ENCODE measurements around the gene LDB2.
A peak's percentile ranks its signal among the peaks of the same experiment; 100 is the strongest.

Gene LDB2

DNA sequence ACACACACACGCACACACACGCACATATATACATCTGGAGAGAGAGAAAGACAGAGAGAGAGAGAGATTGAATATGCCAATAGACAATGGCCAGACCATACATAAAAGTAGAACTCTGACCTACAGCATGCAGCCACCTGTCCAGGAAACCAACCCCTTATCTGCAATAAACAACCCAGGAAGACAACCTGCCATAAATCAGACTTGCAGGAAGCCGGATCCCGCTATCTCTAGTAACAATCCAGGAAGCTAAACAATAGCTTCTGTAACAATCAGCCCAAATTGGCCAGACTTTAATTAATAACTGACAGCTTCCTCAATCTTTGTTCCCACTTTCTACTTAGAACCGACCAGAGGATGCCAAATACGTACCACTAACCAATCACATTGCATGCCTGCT lies 173.2 kb downstream of the LDB2 start:
- Histone ChIP-seq H3K9me3 (no peaks in the 10 kb centered on the region), H3K27me3 (ENCODE audit: low read depth) (no peaks in the 10 kb centered on the region), H3K4me1 (peaks cover 18% of the 10 kb centered on the region), H3K36me3 (replicated peaks) (no peaks in the 10 kb centered on the region), H3K4me3 (no peak overlapping the region)
- no peak for DNase-seq (ENCODE audit: low spot score in 2 of 2)
- in situ Hi-C loops (cut with MboI; ENCODE audit: low sequenced_read_pairs): no loop called here

DNA sequence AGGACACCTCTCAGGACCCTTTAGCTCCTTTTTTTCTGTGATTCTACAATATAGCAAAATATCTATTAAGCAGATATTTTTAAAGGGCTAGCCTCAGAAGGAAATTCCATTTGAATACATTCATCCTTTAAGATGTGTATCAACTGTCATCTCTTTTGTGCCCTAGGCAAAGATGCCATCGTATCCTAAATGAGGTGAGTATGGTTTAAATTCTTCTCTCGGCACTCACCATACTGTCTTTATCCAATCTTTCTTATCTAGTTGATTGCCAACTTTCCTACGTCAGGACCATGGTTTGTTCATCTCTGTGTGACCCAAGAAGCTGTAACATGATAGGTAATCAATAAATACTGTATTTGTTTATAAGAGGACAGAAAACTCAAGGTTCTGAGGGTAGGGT lies 176.0 kb downstream of the LDB2 start:
- Histone ChIP-seq H3K4me3 (no peak overlapping the region), H3K27me3 (ENCODE audit: low read depth) (no peaks in the 10 kb centered on the region), H3K36me3 (replicated peaks) (no peaks in the 10 kb centered on the region), H3K9me3 (no peaks in the 10 kb centered on the region), H3K4me1 (no peaks in the 10 kb centered on the region)
- DNase-seq (ENCODE audit: low spot score in 2 of 2): no peak
- in situ Hi-C loops (cut with MboI; ENCODE audit: low sequenced_read_pairs): no loop called here

DNA sequence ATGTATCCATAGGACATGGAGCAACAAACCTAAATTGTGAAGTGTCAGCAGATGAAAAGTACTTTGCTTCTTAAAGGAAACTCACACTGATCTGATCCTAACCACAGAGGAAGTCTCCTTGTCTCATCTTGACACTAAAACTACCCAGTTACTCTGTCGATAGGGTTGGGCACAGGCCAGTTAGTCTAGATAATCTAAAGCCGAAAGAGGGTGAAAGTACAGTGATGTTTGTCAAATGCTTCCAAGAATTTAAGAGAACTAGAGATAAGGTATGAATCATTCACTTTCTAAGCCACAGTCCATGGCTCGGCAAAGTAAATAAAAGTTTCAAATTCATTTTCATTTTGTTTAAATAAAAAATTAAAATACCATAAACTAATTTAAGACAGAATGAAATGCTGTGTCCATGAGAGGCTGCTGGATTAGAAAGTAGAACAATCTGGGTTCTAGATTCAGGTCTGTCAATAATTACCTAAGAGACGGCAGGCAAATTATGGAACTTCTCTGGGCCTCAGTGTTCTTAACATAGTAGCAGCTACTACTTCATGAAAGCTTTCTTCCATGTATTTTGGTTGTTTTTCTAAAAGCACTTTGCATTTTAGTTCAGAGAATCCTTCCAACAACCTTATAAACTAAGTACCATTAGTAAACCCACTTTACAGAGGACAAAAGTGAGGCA lies 176.7 kb downstream of the LDB2 start:
- Histone ChIP-seq H3K27me3 (ENCODE audit: low read depth) (no peaks in the 10 kb centered on the region), H3K4me3 (no peak overlapping the region), H3K9me3 (no peaks in the 10 kb centered on the region), H3K36me3 (replicated peaks) (no peaks in the 10 kb centered on the region), H3K4me1 (no peaks in the 10 kb centered on the region)
- DNase-seq (ENCODE audit: low spot score in 2 of 2): no peak
- in situ Hi-C loops (cut with MboI; ENCODE audit: low sequenced_read_pairs): no loop called here

DNA sequence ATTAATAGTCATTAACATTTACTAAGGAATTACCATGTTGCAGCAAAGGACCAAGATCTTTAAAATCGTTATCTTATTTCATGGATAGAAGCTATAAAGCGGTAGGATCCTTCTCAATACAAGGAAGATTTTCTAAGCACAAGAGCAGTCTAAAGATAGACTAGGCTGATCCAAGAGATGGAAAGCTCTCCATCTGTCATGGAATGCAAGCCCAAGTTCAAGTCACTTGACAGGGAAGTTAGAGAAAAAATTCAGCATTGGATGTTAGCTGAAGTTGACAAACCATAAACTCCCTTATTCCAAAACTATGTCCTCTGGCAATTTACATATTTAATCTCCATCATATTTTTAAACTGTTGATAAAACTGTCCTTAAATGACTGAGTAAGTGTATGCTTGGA lies 177.7 kb downstream of the LDB2 start:
- H3K9me3 ChIP-seq: no peaks in the 10 kb centered on the region
- H3K27me3 ChIP-seq (ENCODE audit: low read depth): no peaks in the 10 kb centered on the region
- H3K36me3 ChIP-seq (replicated peaks): no peaks in the 10 kb centered on the region
- DNase-seq (ENCODE audit: low spot score in 2 of 2): no peak
- in situ Hi-C loops (cut with MboI; ENCODE audit: low sequenced_read_pairs): no loop called here
- H3K4me3 ChIP-seq: no peak overlapping the region
- H3K4me1 ChIP-seq: no peaks in the 10 kb centered on the region

DNA sequence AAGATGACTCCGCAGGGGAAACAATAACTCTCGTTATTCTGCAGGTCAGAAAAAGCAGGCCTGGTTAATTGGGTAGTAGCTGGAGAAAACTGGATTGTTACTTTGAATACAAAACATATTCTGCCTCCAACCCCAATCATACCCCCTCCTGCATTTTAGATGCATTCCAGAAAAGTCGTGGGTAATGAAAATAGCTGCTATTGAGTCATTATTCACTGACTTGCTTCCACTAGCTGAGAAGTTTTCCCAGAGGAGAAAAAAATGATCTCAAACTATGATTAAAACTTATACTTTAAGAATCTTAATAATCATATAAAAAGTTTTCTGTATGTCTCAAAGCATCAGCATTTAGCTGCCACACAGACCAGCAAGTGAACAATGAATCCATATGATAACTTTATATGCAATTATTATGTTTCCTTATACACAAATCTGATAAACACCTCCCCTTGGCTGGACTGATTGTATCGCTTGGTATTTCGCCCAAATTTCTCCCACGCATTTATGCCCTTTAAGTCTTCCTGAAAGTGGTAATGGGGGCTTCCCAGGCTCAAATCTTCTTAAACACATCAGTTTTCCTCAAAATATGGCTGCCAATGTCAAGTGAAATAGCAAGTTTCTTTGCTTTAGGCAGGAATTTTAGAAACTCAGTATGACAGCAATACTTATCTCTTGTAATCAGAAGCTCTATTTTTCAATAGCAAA lies 181.0 kb downstream of the LDB2 start:
- H3K27me3 ChIP-seq (ENCODE audit: low read depth): no peaks in the 10 kb centered on the region
- H3K36me3 ChIP-seq (replicated peaks): no peaks in the 10 kb centered on the region
- in situ Hi-C loops (cut with MboI; ENCODE audit: low sequenced_read_pairs): no loop called here
- H3K4me3 ChIP-seq: no peak overlapping the region
- H3K9me3 ChIP-seq: no peaks in the 10 kb centered on the region
- no peak for DNase-seq (ENCODE audit: low spot score in 2 of 2)
- H3K4me1 ChIP-seq: no peaks in the 10 kb centered on the region

DNA sequence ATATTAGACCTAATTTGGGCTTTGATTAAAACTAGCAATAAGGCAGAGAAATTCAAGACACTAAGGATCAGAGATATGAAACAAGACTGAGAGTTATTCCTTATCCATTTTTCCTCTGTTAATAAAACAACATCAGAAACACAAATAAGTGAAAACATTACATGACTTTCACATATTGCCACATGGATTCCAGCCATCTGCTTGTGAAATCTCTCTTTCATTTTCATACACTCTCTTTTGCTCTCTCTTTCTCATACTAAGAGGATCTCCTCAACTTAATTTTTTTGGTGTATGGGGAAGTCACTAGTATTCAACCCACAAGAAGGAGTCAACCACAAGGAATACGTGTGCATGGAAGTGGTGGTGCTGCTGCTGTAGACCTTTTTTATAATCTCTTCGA lies 183.0 kb downstream of the LDB2 start:
- Histone ChIP-seq H3K4me1 (no peaks in the 10 kb centered on the region), H3K36me3 (replicated peaks) (no peaks in the 10 kb centered on the region), H3K27me3 (ENCODE audit: low read depth) (no peaks in the 10 kb centered on the region), H3K9me3 (no peaks in the 10 kb centered on the region), H3K4me3 (no peak overlapping the region)
- DNase-seq (ENCODE audit: low spot score in 2 of 2): no peak
- in situ Hi-C loops (cut with MboI; ENCODE audit: low sequenced_read_pairs): no loop called here

DNA sequence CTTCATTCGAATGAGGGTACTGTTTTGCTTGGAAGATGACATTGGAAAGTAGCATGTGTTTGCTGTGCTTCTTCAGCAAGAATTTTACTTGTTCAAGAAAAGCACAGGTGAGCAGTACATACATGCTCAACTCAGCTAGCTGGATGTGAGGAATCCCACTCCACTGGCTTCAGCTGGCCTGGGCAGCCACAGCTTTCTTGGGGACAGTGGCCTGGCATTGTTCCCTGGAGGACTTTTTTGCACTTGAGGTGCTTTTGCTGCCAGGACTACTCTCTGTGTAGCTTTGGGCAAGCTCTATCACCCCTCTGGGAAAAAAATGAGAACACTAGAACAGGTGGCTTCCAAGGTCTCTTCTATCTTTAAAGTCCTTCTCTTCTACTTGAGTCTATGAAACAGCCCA lies 184.3 kb downstream of the LDB2 start:
- H3K9me3 ChIP-seq: no peaks in the 10 kb centered on the region
- H3K4me1 ChIP-seq: no peaks in the 10 kb centered on the region
- no peak for DNase-seq (ENCODE audit: low spot score in 2 of 2)
- H3K36me3 ChIP-seq (replicated peaks): no peaks in the 10 kb centered on the region
- no peaks in the 10 kb centered on the region for H3K27me3 ChIP-seq (ENCODE audit: low read depth)
- no peak overlapping the region for H3K4me3 ChIP-seq
- in situ Hi-C loops (cut with MboI; ENCODE audit: low sequenced_read_pairs): no loop called here

DNA sequence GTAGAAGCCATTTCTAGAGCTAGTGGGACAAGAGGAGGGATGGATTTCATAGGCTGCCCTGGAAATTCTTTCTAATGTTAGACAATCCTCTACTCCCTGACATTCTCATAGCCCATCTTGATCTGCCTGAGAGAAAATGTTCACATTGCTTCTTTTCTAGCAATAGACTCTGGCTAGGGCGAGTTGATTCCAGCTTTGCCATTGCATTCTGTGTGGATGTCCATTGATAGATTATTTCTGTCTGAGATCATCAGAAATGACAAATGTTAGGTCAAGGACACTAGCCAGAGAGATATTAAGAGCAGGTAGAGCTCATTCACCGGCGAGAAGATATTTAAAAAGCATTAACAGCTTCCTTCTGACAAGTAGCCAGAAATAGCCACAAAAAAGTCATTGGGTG lies 184.7 kb downstream of the LDB2 start:
- no peaks in the 10 kb centered on the region for H3K9me3 ChIP-seq
- no peaks in the 10 kb centered on the region for H3K27me3 ChIP-seq (ENCODE audit: low read depth)
- in situ Hi-C loops (cut with MboI; ENCODE audit: low sequenced_read_pairs): no loop called here

DNA sequence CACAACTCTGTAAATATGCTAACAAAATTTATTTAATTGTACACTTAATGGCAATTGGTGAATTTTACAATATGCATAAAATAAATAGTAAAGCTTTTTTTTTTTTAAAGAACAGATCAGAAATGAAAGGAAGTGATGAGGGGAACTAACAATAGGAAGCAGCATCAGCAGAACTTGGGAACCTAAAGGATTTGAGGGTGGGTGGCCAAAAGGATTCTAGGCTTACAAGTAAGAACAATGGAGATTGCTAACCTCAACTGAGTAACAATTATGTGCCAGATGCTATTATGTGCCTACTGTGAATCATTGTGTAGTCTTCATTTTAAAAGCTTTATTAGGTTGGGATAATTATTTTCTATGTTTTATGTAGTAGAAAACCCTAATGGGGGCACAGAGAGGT lies 185.2 kb downstream of the LDB2 start:
- no peak for DNase-seq (ENCODE audit: low spot score in 2 of 2)
- Histone ChIP-seq H3K27me3 (ENCODE audit: low read depth) (no peaks in the 10 kb centered on the region), H3K4me3 (no peak overlapping the region), H3K4me1 (no peaks in the 10 kb centered on the region), H3K9me3 (no peaks in the 10 kb centered on the region), H3K36me3 (replicated peaks) (no peaks in the 10 kb centered on the region)
- in situ Hi-C loops (cut with MboI; ENCODE audit: low sequenced_read_pairs): no loop called here

More for the DNA sequence above, 184.7 kb downstream of the LDB2 start:
- DNase-seq (ENCODE audit: low spot score in 2 of 2): no peak
- Histone ChIP-seq H3K36me3 (replicated peaks) (no peaks in the 10 kb centered on the region), H3K4me1 (no peaks in the 10 kb centered on the region), H3K4me3 (no peak overlapping the region)

DNA sequence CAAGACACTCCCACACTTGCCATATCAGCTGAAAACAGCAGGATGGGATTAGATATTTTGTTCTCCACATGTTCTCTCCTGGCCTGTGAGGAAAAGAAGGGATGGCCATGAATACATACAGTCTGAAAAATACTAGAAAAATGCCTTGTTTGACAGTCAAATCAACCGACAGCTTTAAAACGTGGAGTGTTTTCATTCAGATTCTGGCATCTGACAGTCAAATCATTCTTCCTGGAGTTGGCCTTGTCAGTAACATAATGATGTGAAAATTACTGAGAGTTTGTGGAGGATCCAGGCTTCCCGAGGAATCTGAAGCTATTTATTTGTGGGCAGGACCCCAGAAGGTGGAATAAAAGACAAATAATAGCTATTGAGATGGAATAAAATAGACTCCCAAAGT lies 188.2 kb downstream of the LDB2 start:
- Histone ChIP-seq H3K4me1 (no peaks in the 10 kb centered on the region), H3K9me3 (no peaks in the 10 kb centered on the region), H3K27me3 (ENCODE audit: low read depth) (no peaks in the 10 kb centered on the region), H3K4me3 (no peak overlapping the region), H3K36me3 (replicated peaks) (no peaks in the 10 kb centered on the region)
- DNase-seq (ENCODE audit: low spot score in 2 of 2): no peak
- in situ Hi-C loops (cut with MboI; ENCODE audit: low sequenced_read_pairs): no loop called here

DNA sequence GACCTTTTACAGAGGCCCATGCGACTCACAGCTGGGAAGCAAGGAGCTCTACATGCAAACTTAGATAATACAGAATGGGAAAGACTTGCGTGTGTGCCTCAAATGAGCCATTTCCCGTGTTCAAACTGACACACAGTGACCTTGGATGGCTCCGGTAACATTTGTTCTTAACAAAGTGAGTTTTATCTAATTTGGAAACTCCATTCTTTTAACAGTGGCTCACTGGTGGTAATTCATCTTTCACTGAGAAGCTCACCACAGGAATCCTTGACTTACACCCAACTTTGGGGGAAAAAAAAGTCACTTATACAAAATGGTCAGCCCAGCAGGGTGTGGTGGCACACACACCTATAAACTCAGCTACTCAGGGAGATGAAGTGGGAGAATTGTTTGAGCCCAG lies 190.6 kb downstream of the LDB2 start:
- Histone ChIP-seq H3K4me3 (no peak overlapping the region), H3K36me3 (replicated peaks) (no peaks in the 10 kb centered on the region), H3K9me3 (no peaks in the 10 kb centered on the region), H3K27me3 (ENCODE audit: low read depth) (no peaks in the 10 kb centered on the region), H3K4me1 (no peaks in the 10 kb centered on the region)
- in situ Hi-C loops (cut with MboI; ENCODE audit: low sequenced_read_pairs): no loop called here
- DNase-seq (ENCODE audit: low spot score in 2 of 2): no peak

DNA sequence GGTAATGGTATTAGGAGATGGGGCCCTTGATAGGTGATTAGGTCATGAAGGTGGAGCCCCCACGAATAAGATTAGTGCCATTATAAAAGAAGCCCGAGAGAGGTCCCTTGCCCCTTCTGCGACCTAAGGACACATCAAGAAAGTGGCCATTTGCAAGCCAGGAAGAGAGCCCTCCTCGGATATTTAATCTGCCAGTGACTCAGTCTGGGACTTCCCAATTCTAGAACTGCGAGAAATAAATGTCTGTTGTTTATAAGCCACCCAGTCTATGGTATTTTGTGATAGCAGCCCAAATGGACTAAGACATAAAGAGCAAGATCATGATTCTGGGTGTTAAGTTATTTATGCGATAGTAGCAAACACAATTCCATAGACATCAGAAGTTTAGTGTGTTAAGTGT lies 192.2 kb downstream of the LDB2 start:
- H3K27me3 ChIP-seq (ENCODE audit: low read depth): no peaks in the 10 kb centered on the region
- no peaks in the 10 kb centered on the region for H3K4me1 ChIP-seq
- no peaks in the 10 kb centered on the region for H3K36me3 ChIP-seq (replicated peaks)
- no peak for DNase-seq (ENCODE audit: low spot score in 2 of 2)
- H3K9me3 ChIP-seq: no peaks in the 10 kb centered on the region
- in situ Hi-C loops (cut with MboI; ENCODE audit: low sequenced_read_pairs): no loop called here
- no peak overlapping the region for H3K4me3 ChIP-seq

DNA sequence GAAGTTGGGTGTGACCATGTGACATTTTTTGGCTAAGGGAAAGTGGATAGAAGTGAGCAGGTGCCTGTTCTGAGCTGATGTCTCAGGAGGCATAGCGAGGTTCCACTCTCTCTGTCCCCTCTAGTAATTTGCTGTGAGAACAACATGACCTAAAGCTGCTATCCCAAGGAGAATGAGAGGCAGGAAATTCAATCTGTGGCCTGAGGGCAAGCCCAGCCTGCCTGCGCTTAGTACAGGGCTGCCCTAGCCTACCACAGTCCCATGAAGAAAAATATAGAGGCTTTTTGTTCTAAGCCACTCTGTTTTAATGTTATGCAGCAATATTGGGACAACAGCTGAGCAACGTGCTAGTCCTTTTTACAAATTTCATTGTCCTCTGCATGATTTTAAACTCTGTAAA lies 193.1 kb downstream of the LDB2 start:
- H3K4me1 ChIP-seq: peaks cover 7% of the 10 kb centered on the region; the same call in 1 of the 2 replicates
- in situ Hi-C loops (cut with MboI; ENCODE audit: low sequenced_read_pairs): no loop called here
- DNase-seq (ENCODE audit: low spot score in 2 of 2): peak in 1 of 2 experiments; percentile 44
- H3K4me3 ChIP-seq: no peak overlapping the region
- no peaks in the 10 kb centered on the region for H3K27me3 ChIP-seq (ENCODE audit: low read depth)
- no peaks in the 10 kb centered on the region for H3K9me3 ChIP-seq
- H3K36me3 ChIP-seq (replicated peaks): no peaks in the 10 kb centered on the region

DNA sequence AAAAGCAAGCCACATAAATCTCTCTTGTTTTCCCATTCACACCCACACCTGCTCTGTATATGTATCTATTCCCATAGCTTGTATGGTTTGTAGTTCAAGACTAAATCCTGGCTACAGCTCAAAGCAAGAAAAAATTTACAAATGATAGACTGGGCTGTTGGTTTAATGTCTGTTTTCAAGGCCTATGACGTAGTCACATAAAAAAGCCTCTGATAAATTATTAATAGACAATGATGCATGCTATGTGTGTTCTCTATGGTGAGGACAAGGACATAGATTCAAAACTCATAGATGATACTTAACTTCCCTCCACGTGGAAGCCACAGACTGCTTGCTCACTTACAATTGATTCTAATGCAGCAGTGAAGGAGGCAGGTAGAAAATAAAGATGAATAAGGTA lies 194.0 kb downstream of the LDB2 start:
- no peaks in the 10 kb centered on the region for H3K27me3 ChIP-seq (ENCODE audit: low read depth)
- no peaks in the 10 kb centered on the region for H3K36me3 ChIP-seq (replicated peaks)
- no peaks in the 10 kb centered on the region for H3K9me3 ChIP-seq
- peaks cover 7% of the 10 kb centered on the region; the same call in 1 of the 2 replicates for H3K4me1 ChIP-seq
- in situ Hi-C loops (cut with MboI; ENCODE audit: low sequenced_read_pairs): no loop called here
- H3K4me3 ChIP-seq: no peak overlapping the region
- DNase-seq (ENCODE audit: low spot score in 2 of 2): no peak

DNA sequence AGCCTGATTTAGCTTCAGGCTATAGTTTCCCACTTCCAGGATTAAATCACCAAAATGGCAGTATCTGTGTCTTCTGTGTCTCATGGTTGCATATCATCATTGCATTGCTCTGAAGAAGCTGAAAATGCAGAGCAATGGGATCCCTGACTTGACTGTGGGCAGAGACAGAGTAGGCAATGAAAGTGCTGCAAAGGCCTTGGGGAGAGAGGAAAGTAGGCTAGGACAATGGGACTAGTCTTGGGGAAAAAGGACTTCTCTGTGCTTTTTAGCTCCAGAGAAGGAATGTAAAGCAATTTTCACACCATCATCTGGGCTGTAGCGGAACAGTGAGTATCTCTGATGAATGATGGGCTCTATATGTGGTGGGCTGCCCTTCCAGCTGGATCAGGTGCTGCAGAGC lies 202.5 kb downstream of the LDB2 start:
- DNase-seq (ENCODE audit: low spot score in 2 of 2): no peak
- no peaks in the 10 kb centered on the region for H3K9me3 ChIP-seq
- H3K27me3 ChIP-seq (ENCODE audit: low read depth): no peaks in the 10 kb centered on the region
- in situ Hi-C loops (cut with MboI; ENCODE audit: low sequenced_read_pairs): no loop called here
- peaks cover 9% of the 10 kb centered on the region for H3K4me1 ChIP-seq
- no peaks in the 10 kb centered on the region for H3K36me3 ChIP-seq (replicated peaks)
- no peak overlapping the region for H3K4me3 ChIP-seq

Data from HAP-1 (cell line).